LNCaP clone FGC (cell line): ENCODE data around the gene ZFP36L1.

Source experiments
- DNase-seq: peaks from one replicate; pipeline ENCODE4 v3.0.0-alpha.2; 2011; ENCODE audit warnings: low read depth
- H3K4me3 ChIP-seq: 2 replicates; pipeline ENCODE4 v1.5.1; 2011; ENCODE audit warnings: mild to moderate bottlenecking, low read depth, low read length, control low read depth
- TF ChIP-seq, protein P1 (sequence below): IDR thresholded peaks from 2 replicates; pipeline ENCODE4 v1.5.1; 2012; ENCODE audit warnings: mild to moderate bottlenecking; ENCODE audit not compliant: control insufficient read depth, insufficient read depth; ENCODE audit errors: extremely low read depth

Gene ZFP36L1

DNA sequence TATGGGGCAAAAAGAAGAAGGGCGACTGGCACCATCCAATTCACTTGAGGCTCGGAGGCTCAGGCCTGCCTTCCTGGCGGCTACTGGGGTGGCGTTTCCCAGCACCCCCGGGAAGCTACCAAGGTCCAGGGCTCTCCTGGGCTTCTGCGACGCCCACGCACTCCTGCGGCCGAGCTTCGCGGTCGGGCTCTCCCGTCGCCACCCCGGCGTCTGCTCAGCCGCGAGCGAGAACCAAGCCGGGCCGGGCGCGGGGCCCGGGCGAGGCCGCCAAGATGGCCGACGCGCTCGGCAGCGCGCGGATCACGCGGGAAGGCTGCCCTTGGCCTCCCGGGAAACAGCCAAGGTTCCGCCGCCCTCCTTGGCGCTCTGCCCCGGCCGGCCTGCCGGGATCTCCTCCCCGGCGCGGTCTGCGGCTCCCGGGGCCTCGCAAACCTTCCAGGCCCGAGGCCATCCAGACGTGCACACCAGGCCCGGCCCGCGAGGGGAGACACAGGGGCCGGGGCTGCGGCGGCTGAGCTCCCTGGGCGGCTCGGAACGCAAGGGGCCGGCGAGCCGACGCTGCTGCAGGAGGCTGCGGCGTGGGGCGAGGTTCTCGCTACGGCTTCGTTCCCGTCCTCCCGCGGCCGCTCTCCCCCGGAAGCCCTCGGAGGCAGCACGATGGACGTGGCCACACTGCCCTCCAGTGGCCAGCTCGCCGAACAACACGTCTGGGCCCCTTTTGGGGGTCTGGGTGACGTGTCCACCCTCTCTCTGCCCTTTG is 23.5 kb upstream of the ZFP36L1 start:
- H3K4me3 ChIP-seq, result peak overlapping the region; percentile 44
- DNase-seq, result no peak
- TF ChIP-seq, protein P1, sequence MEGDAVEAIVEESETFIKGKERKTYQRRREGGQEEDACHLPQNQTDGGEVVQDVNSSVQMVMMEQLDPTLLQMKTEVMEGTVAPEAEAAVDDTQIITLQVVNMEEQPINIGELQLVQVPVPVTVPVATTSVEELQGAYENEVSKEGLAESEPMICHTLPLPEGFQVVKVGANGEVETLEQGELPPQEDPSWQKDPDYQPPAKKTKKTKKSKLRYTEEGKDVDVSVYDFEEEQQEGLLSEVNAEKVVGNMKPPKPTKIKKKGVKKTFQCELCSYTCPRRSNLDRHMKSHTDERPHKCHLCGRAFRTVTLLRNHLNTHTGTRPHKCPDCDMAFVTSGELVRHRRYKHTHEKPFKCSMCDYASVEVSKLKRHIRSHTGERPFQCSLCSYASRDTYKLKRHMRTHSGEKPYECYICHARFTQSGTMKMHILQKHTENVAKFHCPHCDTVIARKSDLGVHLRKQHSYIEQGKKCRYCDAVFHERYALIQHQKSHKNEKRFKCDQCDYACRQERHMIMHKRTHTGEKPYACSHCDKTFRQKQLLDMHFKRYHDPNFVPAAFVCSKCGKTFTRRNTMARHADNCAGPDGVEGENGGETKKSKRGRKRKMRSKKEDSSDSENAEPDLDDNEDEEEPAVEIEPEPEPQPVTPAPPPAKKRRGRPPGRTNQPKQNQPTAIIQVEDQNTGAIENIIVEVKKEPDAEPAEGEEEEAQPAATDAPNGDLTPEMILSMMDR, result peak; percentile 97

DNA sequence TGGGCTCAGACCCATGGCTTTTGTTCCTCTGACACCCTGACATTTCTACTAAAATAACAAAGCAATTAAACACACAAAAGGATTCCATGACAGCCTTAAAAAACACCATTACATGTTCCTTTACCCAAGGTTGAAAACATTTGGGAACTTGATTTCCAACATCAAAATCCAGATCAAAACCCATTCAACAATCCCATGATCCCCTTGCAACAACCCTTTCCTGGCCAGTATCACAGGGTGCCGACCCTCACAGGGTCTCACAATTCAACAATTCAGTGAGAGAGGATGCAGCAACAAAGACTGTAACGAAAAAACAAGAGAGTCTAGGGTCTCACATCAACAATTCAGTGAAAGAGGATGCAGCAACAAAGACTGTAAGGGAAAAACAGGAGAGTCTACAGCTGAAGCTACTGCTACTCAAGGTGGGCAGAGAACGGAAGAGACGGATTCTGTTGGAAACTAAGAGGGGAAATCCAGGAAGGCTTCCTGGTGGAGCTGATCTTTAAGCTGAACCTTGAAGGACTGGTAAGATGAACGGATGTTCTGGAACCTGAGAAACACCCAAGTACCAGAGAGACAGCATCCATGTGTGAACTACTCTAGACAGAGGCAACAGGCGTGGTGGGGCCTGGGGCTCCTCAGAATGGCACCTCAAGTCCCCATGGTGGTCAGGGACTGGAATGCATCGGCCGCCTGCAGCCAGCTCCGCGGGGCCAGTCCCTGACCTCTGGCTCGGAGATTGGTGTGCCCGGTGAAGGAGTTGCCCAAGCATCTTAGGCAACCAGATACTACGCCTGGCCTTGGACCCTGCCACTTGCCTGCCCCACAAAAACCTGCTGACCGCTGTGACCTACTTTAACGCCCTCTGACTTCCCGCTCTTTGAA is 22.7 kb upstream of the ZFP36L1 start:
- no peak for DNase-seq
- TF ChIP-seq, protein P1, result no peak
- no peak overlapping the region for H3K4me3 ChIP-seq

DNA sequence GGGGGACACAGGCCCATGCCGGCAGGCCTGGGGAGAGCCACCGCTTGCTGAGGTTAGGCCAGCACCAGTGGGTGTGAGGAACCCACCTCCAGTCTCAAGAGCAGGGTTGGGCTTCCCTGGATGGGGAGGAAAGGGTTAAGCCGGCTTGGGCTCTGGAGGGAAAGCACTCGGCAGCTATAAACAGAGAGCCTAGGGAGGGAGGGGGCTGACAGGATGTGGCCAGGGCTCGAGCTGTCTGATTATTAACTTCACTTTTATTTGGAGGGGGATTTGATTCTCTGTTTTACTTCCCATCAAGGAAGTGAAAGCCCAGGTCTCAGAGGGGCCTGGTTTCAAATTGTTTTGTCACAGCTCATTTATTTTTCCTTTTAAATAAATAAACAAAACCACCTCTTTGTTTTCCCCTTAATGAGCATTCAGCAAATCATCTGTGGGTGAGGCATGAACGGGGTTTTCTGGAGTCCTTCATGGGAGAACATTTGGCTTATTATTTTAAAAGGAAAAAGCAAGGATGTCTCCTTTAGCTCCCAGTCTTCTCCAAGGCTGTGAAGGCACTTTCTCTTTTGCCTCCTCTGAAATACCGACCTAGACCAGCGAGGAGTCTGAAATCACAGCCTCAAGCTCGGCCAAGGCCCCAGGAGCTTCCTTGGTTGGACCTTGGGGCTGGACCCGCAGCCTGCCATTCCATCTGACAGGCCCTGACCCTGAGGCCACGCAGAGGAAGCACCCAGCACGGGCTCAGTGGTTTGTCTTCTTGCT is 21.9 kb upstream of the ZFP36L1 start:
- H3K4me3 ChIP-seq, result no peak overlapping the region
- TF ChIP-seq, protein P1, result no peak

DNA sequence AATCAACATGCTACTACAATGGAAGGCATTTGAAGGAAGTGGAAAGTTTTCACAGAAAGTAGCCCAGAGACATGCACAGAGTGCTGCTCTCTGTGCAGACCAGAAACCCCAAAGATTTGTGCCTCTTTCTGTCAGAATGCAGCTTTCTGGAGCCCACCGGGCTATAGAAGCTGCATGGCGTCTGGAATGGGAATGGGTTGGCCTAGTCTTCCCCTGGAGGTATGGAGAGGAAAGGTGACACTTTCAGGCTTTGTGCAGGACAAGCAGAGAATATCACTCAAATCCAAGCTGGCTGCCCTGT is 21.3 kb upstream of the ZFP36L1 start:
- no peak for DNase-seq
- no peak overlapping the region for H3K4me3 ChIP-seq
- TF ChIP-seq, protein P1, result no peak

More for the DNA sequence above, 21.9 kb upstream of the ZFP36L1 start:
- DNase-seq, result no peak

DNA sequence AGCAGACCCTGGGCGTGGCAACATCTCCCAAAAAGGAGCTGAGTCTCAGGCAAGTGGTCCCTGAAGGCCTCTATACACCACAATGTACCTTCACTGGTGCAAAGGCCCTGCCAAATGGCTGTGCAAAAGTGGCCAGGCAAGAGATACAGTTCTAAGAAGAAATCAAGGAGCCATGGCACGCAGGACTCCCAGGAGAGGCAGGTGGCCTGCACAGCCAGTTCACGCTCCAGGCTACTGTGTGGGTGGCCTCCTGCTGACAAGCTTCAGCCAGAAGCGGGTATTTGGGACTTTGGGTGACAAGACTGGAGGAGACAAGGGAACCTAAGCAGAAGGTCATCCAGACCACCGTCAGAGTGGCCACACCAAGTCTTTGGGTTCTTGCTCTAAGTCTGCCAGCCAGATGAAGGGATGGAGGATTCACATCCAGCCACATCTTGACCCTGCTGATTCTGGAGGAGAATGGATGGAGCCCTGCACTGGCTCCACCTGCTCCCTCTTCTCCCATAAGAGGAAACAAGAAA is 20.5 kb upstream of the ZFP36L1 start:
- no peak overlapping the region for H3K4me3 ChIP-seq
- TF ChIP-seq, protein P1, result no peak
- DNase-seq, result no peak

DNA sequence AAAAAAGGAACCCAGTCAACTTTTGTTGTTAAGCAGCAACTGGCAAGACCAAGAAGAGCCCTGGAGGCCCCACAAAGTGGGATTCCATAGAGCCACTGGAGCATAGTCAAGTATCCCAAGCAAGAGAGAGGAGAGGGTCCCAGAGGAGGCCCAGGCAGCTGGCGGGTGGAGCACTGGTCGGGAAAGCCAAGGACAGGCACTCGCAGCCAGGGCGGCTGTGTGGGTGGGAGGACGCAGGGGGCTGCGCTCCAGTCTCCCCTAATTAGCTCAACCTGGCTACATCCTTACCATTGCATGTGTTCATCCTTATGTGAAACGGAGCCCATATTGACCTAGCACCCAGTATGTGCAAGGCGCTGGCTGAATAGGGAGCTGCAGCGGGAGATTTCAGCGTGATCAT is 18.3 kb upstream of the ZFP36L1 start:
- H3K4me3 ChIP-seq, result no peak overlapping the region
- DNase-seq, result no peak
- TF ChIP-seq, protein P1, result no peak
